ENCODE measurements around the gene TOLLIP.

DNA sequence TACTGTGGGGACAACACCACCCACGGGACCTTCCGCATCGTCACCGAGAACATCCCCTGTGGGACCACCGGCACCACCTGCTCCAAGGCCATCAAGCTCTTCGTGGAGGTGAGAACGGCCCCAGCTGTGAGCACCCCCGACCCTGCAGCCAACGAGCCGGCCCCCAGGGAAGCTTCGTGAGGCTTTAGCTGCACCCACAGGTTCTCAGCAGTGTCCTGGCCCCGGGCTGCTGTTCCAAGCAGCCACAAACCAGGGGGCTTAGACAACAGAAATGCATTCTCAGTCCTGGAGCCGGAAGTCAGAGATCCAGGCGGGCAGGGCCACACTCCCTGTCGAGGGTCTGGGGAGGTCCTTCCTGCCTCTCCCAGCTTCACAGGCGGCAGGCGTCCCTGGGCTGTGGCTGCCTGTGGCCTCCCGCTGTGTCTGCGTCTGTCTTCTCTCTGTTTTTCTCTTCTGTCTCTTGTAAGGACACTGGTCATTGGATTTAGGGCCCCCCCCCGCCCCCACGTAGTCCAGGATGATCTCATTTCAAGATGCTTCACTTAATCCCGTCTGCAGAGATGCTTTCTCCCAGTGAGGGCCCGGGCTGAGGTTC, 74.0 kb downstream of the TOLLIP start:
- TF ChIP-seq POLR2AphosphoS5 (IDR thresholded peaks at IDR 0.05; ENCODE audit: low read depth, low read length) (no peak), POLR2A (IDR thresholded peaks at IDR 0.05; ENCODE audit: low read depth, low read length) (no peak), TAF1 (IDR thresholded peaks at IDR 0.05; ENCODE audit: low read depth, low read length) (no peak), SPI1 (IDR thresholded peaks at IDR 0.05; ENCODE audit: low read depth, low read length) (no peak), POU2F2 (IDR thresholded peaks at IDR 0.05; ENCODE audit: low read depth, low read length) (no peak)

Measured in GM12891 (cell line).